NB4 (cell line): ENCODE measurements around the gene CLIC3.

Experiments
- DNase-seq: peaks from one replicate; pipeline ENCODE4 v3.0.0; 2010; ENCODE audit warnings: low read depth
- H3K4me3 ChIP-seq: one replicate; pipeline ENCODE4 v1.5.1; 2011; ENCODE audit warnings: mild to moderate bottlenecking, low read depth, low read length, moderate library complexity
- CTCF ChIP-seq: IDR thresholded peaks from one replicate; pipeline ENCODE4 v1.5.1; 2012; ENCODE audit warnings: low read depth, low read length
- MAX ChIP-seq: IDR thresholded peaks from 2 replicates; pipeline ENCODE4 v1.6.1; 2011; ENCODE audit warnings: low read depth, low read length
- MYC ChIP-seq: IDR thresholded peaks from 2 replicates; pipeline ENCODE4 v1.6.1; 2011; ENCODE audit warnings: low read depth, low read length
- POLR2A ChIP-seq: IDR thresholded peaks from 2 replicates; pipeline ENCODE4 v1.6.1; 2011; ENCODE audit warnings: mild to moderate bottlenecking; ENCODE audit not compliant: insufficient read length; ENCODE audit errors: extremely low read depth

Gene CLIC3

GRCh38 chr9:137040568-137040967 is 44.2 kb upstream of the CLIC3 start:
- no peak for DNase-seq
- TF ChIP-seq MYC = no peak
- no peak for TF ChIP-seq POLR2A
- no peak for TF ChIP-seq CTCF
- no peak for TF ChIP-seq MAX
- H3K4me3 ChIP-seq = no peak overlapping the region

- DNase-seq = no peak
- no peak for TF ChIP-seq POLR2A
- no peak for TF ChIP-seq MAX
- TF ChIP-seq CTCF = no peak
- no peak overlapping the region for H3K4me3 ChIP-seq
These were observed 43.4 kb upstream of the CLIC3 start for GRCh38 chr9:137039611-137040366.

GRCh38 chr9:137038916-137039315 is 42.5 kb upstream of the CLIC3 start:
- H3K4me3 ChIP-seq = no peak overlapping the region
- TF ChIP-seq MAX (no peak), POLR2A (no peak), CTCF (no peak), MYC (no peak)
- DNase-seq = no peak

- no peak for DNase-seq
- H3K4me3 ChIP-seq = no peak overlapping the region
- no peak for TF ChIP-seq MYC
- TF ChIP-seq CTCF = no peak
- TF ChIP-seq MAX = no peak
- no peak for TF ChIP-seq POLR2A
These were observed 41.1 kb upstream of the CLIC3 start for GRCh38 chr9:137037483-137037882.

GRCh38 chr9:137037035-137037434 is 40.7 kb upstream of the CLIC3 start:
- no peak for DNase-seq
- TF ChIP-seq POLR2A (no peak), MYC (no peak), CTCF (no peak), MAX (no peak)
- no peak overlapping the region for H3K4me3 ChIP-seq

- TF ChIP-seq MAX (no peak), CTCF (no peak), MYC (no peak), POLR2A (no peak)
- DNase-seq = no peak
- no peak overlapping the region for H3K4me3 ChIP-seq
These were observed 39.6 kb upstream of the CLIC3 start for GRCh38 chr9:137035937-137036336.
